Tibial nerve (tissue), 4 donors: Measurements from ENCODE around the gene C1QL2. TPM values are rescaled to one million over a fixed set of nuclear protein-coding genes. Genes with fewer than 3 reads are reported as not detected.

Experiments
- DNase-seq, 2 donors: peaks; one replicate each; pipeline ENCODE4 v3.0.0-alpha.2; 2019; ENCODE audit warnings: low spot score in 2 of 2
- H3K27ac ChIP-seq, 4 donors: fragments of 200-600 bp; sonication (generic) in 3 of 4; one replicate each; pipeline ENCODE4 v1.5.1; 2017 to 2019; ENCODE audit warnings: mild to moderate bottlenecking in 1 of 4
- H3K27me3 ChIP-seq, 2 donors: fragments of 200-600 bp; sonication (generic) in 1 of 2; one replicate each; pipeline versions ENCODE4 v1.5.1 to v1.6.0; 2017 to 2019
- H3K36me3 ChIP-seq, 3 donors: fragments of 200-600 bp; sonication (generic); one replicate each; pipeline ENCODE4 v1.5.1; 2018 to 2019
- H3K4me1 ChIP-seq, 4 donors: fragments of 200-600 bp; sonication (generic) in 3 of 4; one replicate each; pipeline ENCODE4 v1.5.1; 2017 to 2019
- H3K4me3 ChIP-seq, 4 donors: fragments of 200-600 bp; sonication (generic) in 3 of 4; one replicate each; pipeline ENCODE4 v1.5.1; 2017 to 2019; ENCODE audit warnings: mild to moderate bottlenecking in 1 of 4, moderate library complexity in 1 of 4
- H3K9me3 ChIP-seq, 4 donors: fragments of 200-600 bp; sonication (generic) in 3 of 4; one replicate each; pipeline ENCODE4 v1.5.1; 2017 to 2019
- EP300 ChIP-seq, 2 donors: sonication (generic); formaldehyde crosslinking; IDR thresholded peaks; one replicate each; pipeline ENCODE4 v1.6.1; 2017; ENCODE audit warnings: antibody characterized with exemption in 2 of 2, mild to moderate bottlenecking in 1 of 2
- POLR2A ChIP-seq, 2 donors: fragments of 450-650 bp; IDR thresholded peaks; one replicate each; pipeline ENCODE4 v1.6.1; 2017; ENCODE audit warnings: antibody characterized with exemption in 2 of 2, mild to moderate bottlenecking in 2 of 2, moderate library complexity in 2 of 2
- WGBS, 2 donors: methylation state at CpG; one replicate each; pipeline ENCODE4 v1.1.5; 2018; 5-methylcytosine and 5-hydroxymethylcytosine counted together
- total RNA-seq, 4 donors: library from RNA; depleted of rRNA; stranded (reverse); fragments of >200 nt; gene quantifications; one replicate each; pipeline ENCODE4 v1.1.0, GENCODE V29; 2016
- TF ChIP-seq, protein P1 (sequence below), 5 experiments: fragments of 200-600 bp in 3 of 5; fragments of 450-650 bp in 2 of 5; sonication (generic) in 3 of 5; IDR thresholded peaks; one replicate each; pipeline ENCODE4 v1.5.1; 2016 to 2019; ENCODE audit warnings: antibody characterized with exemption in 5 of 5, mild to moderate bottlenecking in 3 of 5, moderate library complexity in 2 of 5

The C1QL2 gene
- total RNA-seq, 4 donors from 2014 or later = not detected

DNA sequence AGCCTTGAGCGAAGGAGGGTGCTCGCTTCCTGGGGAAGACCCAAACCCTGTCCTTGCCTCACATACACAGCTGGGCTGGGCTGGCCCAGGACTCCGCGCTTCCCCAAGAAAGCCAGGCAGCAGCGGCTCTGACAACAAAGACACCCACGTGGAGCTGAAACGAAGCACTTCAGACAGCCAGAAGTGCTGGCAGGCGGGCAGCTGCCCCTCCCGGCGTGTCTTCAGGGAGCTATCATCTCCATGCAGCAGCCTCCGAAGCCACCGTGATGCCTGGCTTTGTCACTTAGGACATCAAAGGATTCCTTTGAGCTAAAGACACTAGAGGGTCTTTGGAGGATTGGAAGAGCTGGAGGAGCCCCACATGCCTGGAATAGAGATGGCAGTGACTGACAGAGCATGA lies 35.2 kb downstream of the C1QL2 start:
- DNase-seq = no peak
- H3K4me1 ChIP-seq = no peaks in the 10 kb centered on the region
- TF ChIP-seq, protein P1, sequence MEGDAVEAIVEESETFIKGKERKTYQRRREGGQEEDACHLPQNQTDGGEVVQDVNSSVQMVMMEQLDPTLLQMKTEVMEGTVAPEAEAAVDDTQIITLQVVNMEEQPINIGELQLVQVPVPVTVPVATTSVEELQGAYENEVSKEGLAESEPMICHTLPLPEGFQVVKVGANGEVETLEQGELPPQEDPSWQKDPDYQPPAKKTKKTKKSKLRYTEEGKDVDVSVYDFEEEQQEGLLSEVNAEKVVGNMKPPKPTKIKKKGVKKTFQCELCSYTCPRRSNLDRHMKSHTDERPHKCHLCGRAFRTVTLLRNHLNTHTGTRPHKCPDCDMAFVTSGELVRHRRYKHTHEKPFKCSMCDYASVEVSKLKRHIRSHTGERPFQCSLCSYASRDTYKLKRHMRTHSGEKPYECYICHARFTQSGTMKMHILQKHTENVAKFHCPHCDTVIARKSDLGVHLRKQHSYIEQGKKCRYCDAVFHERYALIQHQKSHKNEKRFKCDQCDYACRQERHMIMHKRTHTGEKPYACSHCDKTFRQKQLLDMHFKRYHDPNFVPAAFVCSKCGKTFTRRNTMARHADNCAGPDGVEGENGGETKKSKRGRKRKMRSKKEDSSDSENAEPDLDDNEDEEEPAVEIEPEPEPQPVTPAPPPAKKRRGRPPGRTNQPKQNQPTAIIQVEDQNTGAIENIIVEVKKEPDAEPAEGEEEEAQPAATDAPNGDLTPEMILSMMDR (IDR thresholded peaks at IDR 0.05) = no peak
- no peak for TF ChIP-seq POLR2A (IDR thresholded peaks at IDR 0.05)
- no peak for TF ChIP-seq EP300 (IDR thresholded peaks at IDR 0.05)
- no peak overlapping the region for H3K27ac ChIP-seq
- H3K9me3 ChIP-seq = peaks cover 0 to 5% (median 0%) of the 10 kb centered on the region in 4 donors
- no peaks in the 10 kb centered on the region for H3K36me3 ChIP-seq
- no peaks in the 10 kb centered on the region for H3K27me3 ChIP-seq
- 36 to 40% methylated on average over 7 to 9 of the region's 12 CpGs for WGBS, 2 donors
- no peak overlapping the region for H3K4me3 ChIP-seq

GRCh38 chr2:119122663-119123062 lies 35.9 kb downstream of the C1QL2 start:
- Histone ChIP-seq H3K4me1 (no peaks in the 10 kb centered on the region), H3K4me3 (no peak overlapping the region), H3K27ac (no peak overlapping the region), H3K27me3 (no peaks in the 10 kb centered on the region), H3K36me3 (no peaks in the 10 kb centered on the region), H3K9me3 (peaks cover 0 to 5% (median 0%) of the 10 kb centered on the region in 4 donors)
- TF ChIP-seq, protein P1 (IDR thresholded peaks at IDR 0.05) = no peak
- no peak for TF ChIP-seq EP300 (IDR thresholded peaks at IDR 0.05)
- TF ChIP-seq POLR2A (IDR thresholded peaks at IDR 0.05) = no peak
- no peak for DNase-seq
- 75 to 85% methylated on average over 5 of the region's 5 CpGs for WGBS, 2 donors

DNA sequence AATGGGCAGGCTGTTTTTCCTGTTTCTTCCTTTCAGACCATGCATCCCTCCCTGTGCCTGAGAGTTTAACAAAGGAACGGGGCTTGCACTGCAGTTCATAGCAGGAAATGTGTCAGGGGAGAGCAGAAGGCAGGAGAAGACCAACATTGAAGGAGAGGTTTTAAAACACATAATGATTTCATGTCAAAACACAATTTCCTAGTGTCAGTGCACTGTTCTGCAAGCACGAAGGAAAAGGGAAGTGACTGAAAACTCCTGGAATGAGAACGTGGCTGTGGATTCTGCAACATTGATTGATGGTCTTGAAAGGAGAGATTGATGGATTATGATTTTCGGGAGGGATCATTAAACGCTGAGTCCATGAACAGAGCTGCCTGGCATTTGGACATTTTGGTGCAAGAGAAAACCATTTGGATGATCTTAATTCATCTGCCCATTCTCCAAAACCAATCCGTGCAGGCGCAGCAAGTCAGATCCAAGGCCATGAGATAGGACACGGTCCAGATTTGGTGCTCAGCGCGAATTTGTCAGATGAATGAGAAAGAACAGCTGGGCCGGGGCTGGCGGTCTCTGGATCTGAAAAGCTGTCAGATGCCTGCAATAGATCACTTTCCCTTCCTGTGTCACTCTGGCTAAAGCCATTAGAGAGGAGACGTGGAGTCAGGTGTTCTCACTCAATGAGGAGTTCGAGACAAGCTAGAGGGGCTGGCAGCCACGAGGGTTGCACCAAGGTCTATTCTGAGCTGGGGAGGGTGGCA lies 38.4 kb downstream of the C1QL2 start:
- H3K4me3 ChIP-seq = no peak overlapping the region
- WGBS, 2 donors = 57 to 64% methylated on average over 15 of the region's 15 CpGs
- TF ChIP-seq, protein P1 (IDR thresholded peaks at IDR 0.05) = no peak
- no peak for TF ChIP-seq EP300 (IDR thresholded peaks at IDR 0.05)
- TF ChIP-seq POLR2A (IDR thresholded peaks at IDR 0.05) = no peak
- H3K9me3 ChIP-seq = no peaks in the 10 kb centered on the region
- no peak for DNase-seq
- H3K36me3 ChIP-seq = no peaks in the 10 kb centered on the region
- no peak overlapping the region for H3K27ac ChIP-seq
- H3K27me3 ChIP-seq = no peaks in the 10 kb centered on the region
- no peaks in the 10 kb centered on the region for H3K4me1 ChIP-seq

GRCh38 chr2:119119076-119119785 lies 39.3 kb downstream of the C1QL2 start:
- TF ChIP-seq POLR2A (IDR thresholded peaks at IDR 0.05) (no peak), EP300 (IDR thresholded peaks at IDR 0.05) (no peak)
- TF ChIP-seq, protein P1 (IDR thresholded peaks at IDR 0.05) = no peak
- H3K4me3 ChIP-seq = no peak overlapping the region
- no peaks in the 10 kb centered on the region for H3K27me3 ChIP-seq
- 50 to 56% methylated on average over 7 to 8 of the region's 8 CpGs for WGBS, 2 donors
- H3K36me3 ChIP-seq = no peaks in the 10 kb centered on the region
- DNase-seq = no peak
- no peak overlapping the region for H3K27ac ChIP-seq
- no peaks in the 10 kb centered on the region for H3K9me3 ChIP-seq
- no peaks in the 10 kb centered on the region for H3K4me1 ChIP-seq
